PC-3 (cell line): ENCODE results near the gene VIPR2. TPM values are rescaled to one million over a fixed set of nuclear protein-coding genes. Genes with fewer than 3 reads are reported as not detected.

Source experiments
- ATAC-seq: fragments of 200-7000 bp; cut with Tn5 transposase; 2 replicates; pipeline ENCODE4 v1.9.1; 2020; ENCODE audit warnings: mild to moderate bottlenecking, moderate library complexity
- BruUV-seq: library from RNA; stranded (reverse); fragments of 400-500 nt; replicated peaks from 2 replicates; lab custom pipeline; 2021; lab: Mats Ljungman, UMichigan
- CTCF ChIA-PET: fragments of 300-600 bp; sonication (Branson Sonifier 250); formaldehyde crosslinking; loops from one replicate; lab custom pipeline; 2022; ENCODE audit warnings: antibody characterized with exemption; lab: Charles Lee
- POLR2A ChIA-PET: fragments of 300-600 bp; sonication (Branson Sonifier 250); formaldehyde crosslinking; loops from one replicate; lab custom pipeline; 2022; ENCODE audit warnings: antibody characterized with exemption; ENCODE audit not compliant: unreplicated experiment; lab: Charles Lee
- DNase-seq: peaks from one replicate; pipeline ENCODE4 v3.0.0-alpha.2; 2015
- H2AFZ ChIP-seq: fragments of 300-600 bp; sonication (generic); 2 replicates; pipeline ENCODE4 v1.6.0; 2016; ENCODE audit warnings: antibody characterized with exemption, low read length
- H3F3A ChIP-seq: fragments of 300-600 bp; sonication (generic); one replicate; pipeline ENCODE4 v1.6.0; 2017; ENCODE audit warnings: antibody characterized with exemption, low read length, control low read depth, mild to moderate bottlenecking; ENCODE audit not compliant: unreplicated experiment
- H3K27ac ChIP-seq: fragments of 300-600 bp; sonication (generic); 2 replicates; pipeline ENCODE4 v1.5.1; 2016; ENCODE audit warnings: mild to moderate bottlenecking, low read length
- H3K27me3 ChIP-seq: fragments of 300-600 bp; sonication (generic); 2 replicates; pipeline ENCODE4 v1.6.1; 2016; ENCODE audit warnings: low read length, mixed read lengths
- H3K36me3 ChIP-seq: fragments of 300-600 bp; sonication (generic); 2 replicates; pipeline ENCODE4 v1.6.1; 2016; ENCODE audit warnings: low read depth, mixed run types, low read length, mixed read lengths
- H3K4me1 ChIP-seq: fragments of 300-600 bp; sonication (generic); 2 replicates; pipeline ENCODE4 v1.5.1; 2016; ENCODE audit warnings: low read length; ENCODE audit not compliant: insufficient read depth
- H3K4me2 ChIP-seq: fragments of 300-600 bp; sonication (generic); 2 replicates; pipeline ENCODE4 v1.6.0; 2016; ENCODE audit warnings: low read length
- H3K4me3 ChIP-seq: fragments of 300-600 bp; sonication (generic); 2 replicates; pipeline ENCODE4 v1.5.1; 2016; ENCODE audit warnings: mild to moderate bottlenecking, low read length, mixed read lengths
- H3K79me2 ChIP-seq: fragments of 300-600 bp; sonication (generic); 2 replicates; pipeline ENCODE4 v1.6.1; 2017; ENCODE audit warnings: low read length, mixed read lengths
- H3K9ac ChIP-seq: fragments of 300-600 bp; sonication (generic); 2 replicates; pipeline ENCODE4 v1.6.0; 2016; ENCODE audit warnings: mild to moderate bottlenecking, low read length
- H3K9me2 ChIP-seq: fragments of 300-600 bp; sonication (generic); replicated peaks from 2 replicates; pipeline ENCODE4 v1.6.1; 2016; ENCODE audit warnings: mixed run types, low read length, mixed read lengths
- H3K9me3 ChIP-seq: fragments of 300-600 bp; sonication (generic); 2 replicates; pipeline ENCODE4 v1.6.1; 2016; ENCODE audit warnings: low read length, mixed read lengths
- H4K20me1 ChIP-seq: fragments of 300-600 bp; sonication (generic); 2 replicates; pipeline ENCODE4 v1.6.1; 2016; ENCODE audit warnings: low read length, mixed read lengths
- EZH2 ChIP-seq: fragments of 300-600 bp; sonication (generic); IDR thresholded peaks from one replicate; pipeline ENCODE4 v1.6.1; 2017; ENCODE audit warnings: antibody characterized with exemption, mild to moderate bottlenecking, low read length; ENCODE audit not compliant: unreplicated experiment
- EZH2phosphoT487 ChIP-seq: fragments of 300-600 bp; sonication (generic); IDR thresholded peaks from 2 replicates; pipeline ENCODE4 v1.6.1; 2018; ENCODE audit warnings: mild to moderate bottlenecking, antibody characterized with exemption, low read length, borderline replicate concordance
- intact Hi-C: fragments of 100-400 bp; cut with micrococcal nuclease; formaldehyde crosslinking; loops from 2 replicates; pipeline ENCODE4 v1.9.0; 2023
- total RNA-seq: library from RNA; depleted of rRNA; stranded (reverse); fragments of >200 nt; gene quantifications from 2 replicates; pipeline ENCODE4 v1.2.3, GENCODE V29; 2014
- TF ChIP-seq, protein P1 (sequence below): fragments of 300-600 bp; sonication (generic); conservative IDR thresholded peaks from 2 replicates; pipeline ENCODE4 v1.5.1; 2017; ENCODE audit warnings: antibody characterized with exemption, low read depth, mild to moderate bottlenecking, low read length

Gene VIPR2
- total RNA-seq, 1 experiment from 2014 or later, result not detected

- Histone ChIP-seq H3K27me3 (peaks cover 40% of the 10 kb centered on the region), H3K9me3 (no peaks in the 10 kb centered on the region), H3K79me2 (no peaks in the 10 kb centered on the region), H3F3A (no peaks in the 10 kb centered on the region), H3K36me3 (no peaks in the 10 kb centered on the region), H3K4me3 (no peak overlapping the region), H2AFZ (no peak overlapping the region), H3K9me2 (no peaks in the 10 kb centered on the region), H3K27ac (no peak overlapping the region), H4K20me1 (no peaks in the 10 kb centered on the region), H3K9ac (no peak overlapping the region), H3K4me1 (no peaks in the 10 kb centered on the region), H3K4me2 (no peak overlapping the region)
- no peak for DNase-seq
- CTCF ChIA-PET, result no interaction called here
- no peak for ATAC-seq
- TF ChIP-seq EZH2 (no peak), EZH2phosphoT487 (no peak)
- TF ChIP-seq, protein P1, sequence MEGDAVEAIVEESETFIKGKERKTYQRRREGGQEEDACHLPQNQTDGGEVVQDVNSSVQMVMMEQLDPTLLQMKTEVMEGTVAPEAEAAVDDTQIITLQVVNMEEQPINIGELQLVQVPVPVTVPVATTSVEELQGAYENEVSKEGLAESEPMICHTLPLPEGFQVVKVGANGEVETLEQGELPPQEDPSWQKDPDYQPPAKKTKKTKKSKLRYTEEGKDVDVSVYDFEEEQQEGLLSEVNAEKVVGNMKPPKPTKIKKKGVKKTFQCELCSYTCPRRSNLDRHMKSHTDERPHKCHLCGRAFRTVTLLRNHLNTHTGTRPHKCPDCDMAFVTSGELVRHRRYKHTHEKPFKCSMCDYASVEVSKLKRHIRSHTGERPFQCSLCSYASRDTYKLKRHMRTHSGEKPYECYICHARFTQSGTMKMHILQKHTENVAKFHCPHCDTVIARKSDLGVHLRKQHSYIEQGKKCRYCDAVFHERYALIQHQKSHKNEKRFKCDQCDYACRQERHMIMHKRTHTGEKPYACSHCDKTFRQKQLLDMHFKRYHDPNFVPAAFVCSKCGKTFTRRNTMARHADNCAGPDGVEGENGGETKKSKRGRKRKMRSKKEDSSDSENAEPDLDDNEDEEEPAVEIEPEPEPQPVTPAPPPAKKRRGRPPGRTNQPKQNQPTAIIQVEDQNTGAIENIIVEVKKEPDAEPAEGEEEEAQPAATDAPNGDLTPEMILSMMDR, result no peak
- intact Hi-C loops, result no loop called here
- POLR2A ChIA-PET, result no interaction called here
- no TSS peak for BruUV-seq
Observed at GRCh38 chr7:159099711-159100231, 44.9 kb downstream of the VIPR2 start.

DNA sequence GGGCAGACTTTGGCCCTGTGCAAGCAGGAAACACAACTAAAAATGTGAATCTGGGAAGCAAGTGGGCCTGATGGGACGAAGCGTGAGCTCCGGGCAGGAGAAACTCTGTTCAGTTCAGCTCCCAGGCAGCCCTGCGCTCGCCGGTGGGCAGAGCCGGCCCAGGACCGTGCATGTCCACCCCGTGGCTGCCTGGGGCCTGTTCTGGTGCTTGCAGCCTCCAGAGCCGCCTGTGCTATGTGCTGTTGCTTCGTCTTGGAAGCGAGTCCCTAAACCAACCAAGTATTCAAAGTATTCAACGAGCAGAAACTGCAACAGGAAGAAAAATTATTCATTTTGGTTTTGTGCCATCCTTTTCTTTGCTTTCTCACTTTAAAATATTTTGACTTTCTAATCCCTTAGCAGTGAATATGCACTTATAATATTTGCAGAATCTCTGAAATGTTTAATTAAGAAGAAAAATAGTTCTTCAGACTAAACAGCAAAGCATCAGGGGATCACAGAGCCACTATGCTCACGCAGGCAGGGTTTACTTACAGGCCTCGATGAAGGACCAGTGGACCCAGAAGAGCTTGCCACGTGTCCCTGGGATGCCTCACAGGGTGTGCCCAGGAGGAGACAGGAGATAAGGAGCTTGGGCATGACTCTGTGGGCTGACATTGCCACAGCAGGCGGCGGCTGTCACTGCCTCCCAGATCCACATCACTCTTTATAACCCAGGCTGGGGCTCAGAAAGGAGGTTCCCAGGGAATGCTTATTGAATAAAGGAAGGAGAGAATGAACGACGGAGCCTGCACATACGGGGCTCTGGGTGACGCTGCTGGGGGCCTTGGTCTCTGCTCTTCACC is 45.6 kb downstream of the VIPR2 start:
- CTCF ChIA-PET, result no interaction called here
- DNase-seq (no peak), ATAC-seq (no peak)
- Histone ChIP-seq H3K9me2 (no peaks in the 10 kb centered on the region), H3K36me3 (no peaks in the 10 kb centered on the region), H3F3A (no peaks in the 10 kb centered on the region), H3K79me2 (no peaks in the 10 kb centered on the region), H3K27me3 (peaks cover 42% of the 10 kb centered on the region), H3K4me1 (no peaks in the 10 kb centered on the region), H2AFZ (no peak overlapping the region), H3K4me2 (no peak overlapping the region), H4K20me1 (no peaks in the 10 kb centered on the region), H3K27ac (no peak overlapping the region), H3K4me3 (no peak overlapping the region), H3K9ac (no peak overlapping the region), H3K9me3 (no peaks in the 10 kb centered on the region)
- TF ChIP-seq, protein P1, result no peak
- TF ChIP-seq EZH2phosphoT487 (no peak), EZH2 (no peak)
- intact Hi-C loops, result no loop called here
- POLR2A ChIA-PET, result no interaction called here
- BruUV-seq, result no TSS peak

- CTCF ChIA-PET, result no interaction called here
- Histone ChIP-seq H3K79me2 (no peaks in the 10 kb centered on the region), H3K4me3 (no peak overlapping the region), H3K4me2 (no peak overlapping the region), H3K27me3 (peaks cover 39% of the 10 kb centered on the region), H3K27ac (no peak overlapping the region), H2AFZ (no peak overlapping the region), H4K20me1 (no peaks in the 10 kb centered on the region), H3F3A (no peaks in the 10 kb centered on the region), H3K9me2 (no peaks in the 10 kb centered on the region), H3K36me3 (no peaks in the 10 kb centered on the region), H3K4me1 (no peaks in the 10 kb centered on the region), H3K9ac (no peak overlapping the region), H3K9me3 (no peaks in the 10 kb centered on the region)
- POLR2A ChIA-PET, result no interaction called here
- TF ChIP-seq, protein P1, result no peak
- TF ChIP-seq EZH2phosphoT487 (no peak), EZH2 (no peak)
- intact Hi-C loops, result no loop called here
- DNase-seq, result no peak
- no TSS peak for BruUV-seq
- no peak for ATAC-seq
Observed at GRCh38 chr7:159098424-159098786, 46.3 kb downstream of the VIPR2 start.
